GM12874 (cell line): Measurements from ENCODE around the gene FBXL7.

ENCODE experiments used
- CTCF ChIP-seq: IDR thresholded peaks from 2 replicates; pipeline ENCODE4 v1.5.1; 2011; ENCODE audit warnings: low read depth, mild to moderate bottlenecking, control low read depth, low read length, moderate library complexity; ENCODE audit not compliant: insufficient read depth

FBXL7 gene

GRCh38 chr5:15637886-15638285 is 137.9 kb downstream of the FBXL7 start:
- TF ChIP-seq CTCF = no peak

GRCh38 chr5:15638296-15638695 is 138.3 kb downstream of the FBXL7 start:
- TF ChIP-seq CTCF = no peak

GRCh38 chr5:15639288-15639687 is 139.3 kb downstream of the FBXL7 start:
- no peak for TF ChIP-seq CTCF

GRCh38 chr5:15640116-15640515 is 140.1 kb downstream of the FBXL7 start:
- TF ChIP-seq CTCF = no peak

GRCh38 chr5:15643731-15644130 is 143.8 kb downstream of the FBXL7 start:
- no peak for TF ChIP-seq CTCF

- TF ChIP-seq CTCF = no peak
Observed at GRCh38 chr5:15645381-15646160, 145.6 kb downstream of the FBXL7 start.

GRCh38 chr5:15646371-15646770 is 146.4 kb downstream of the FBXL7 start:
- TF ChIP-seq CTCF = no peak
